HG03025 (cell line): Measurements from ENCODE around the gene LTBP4.
A peak's percentile ranks its signal among the peaks of the same experiment; 100 is the strongest.

Experiments
- ATAC-seq: cut with Tn5 transposase; IDR thresholded peaks from one replicate; pipeline ENCODE4 v1.9.1; 2021; ENCODE audit warnings: mild to moderate bottlenecking, moderate library complexity; ENCODE audit not compliant: unreplicated experiment, low FRiP score

LTBP4 gene

GRCh38 chr19:40659116-40659515 is 57.9 kb downstream of the LTBP4 start:
- ATAC-seq: no peak

- no peak for ATAC-seq
These were observed 58.4 kb downstream of the LTBP4 start for GRCh38 chr19:40659566-40659965.

DNA sequence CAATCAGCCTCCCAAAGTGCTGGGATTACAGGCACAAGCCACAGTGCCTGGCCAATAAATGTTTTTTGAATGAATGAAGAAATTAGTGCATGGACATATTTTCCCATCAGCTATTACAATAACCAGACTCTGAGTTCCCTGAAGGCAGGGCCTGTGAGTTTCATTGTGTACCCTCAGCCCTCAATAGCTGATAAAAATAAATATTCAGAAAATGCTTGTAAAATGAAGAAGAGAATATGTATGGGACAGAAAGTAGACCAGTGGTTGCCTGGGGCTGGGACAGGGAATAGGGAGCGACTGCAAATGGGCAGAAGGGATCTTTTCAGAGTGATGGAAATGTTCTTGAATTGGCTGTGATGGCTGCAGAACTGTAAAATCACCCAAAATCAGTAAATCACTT is 60.4 kb downstream of the LTBP4 start:
- ATAC-seq: no peak

- peak; percentile 64 for ATAC-seq
These were observed 61.9 kb downstream of the LTBP4 start for GRCh38 chr19:40662925-40663694.

GRCh38 chr19:40663695-40664692 is 62.8 kb downstream of the LTBP4 start:
- ATAC-seq: no peak

DNA sequence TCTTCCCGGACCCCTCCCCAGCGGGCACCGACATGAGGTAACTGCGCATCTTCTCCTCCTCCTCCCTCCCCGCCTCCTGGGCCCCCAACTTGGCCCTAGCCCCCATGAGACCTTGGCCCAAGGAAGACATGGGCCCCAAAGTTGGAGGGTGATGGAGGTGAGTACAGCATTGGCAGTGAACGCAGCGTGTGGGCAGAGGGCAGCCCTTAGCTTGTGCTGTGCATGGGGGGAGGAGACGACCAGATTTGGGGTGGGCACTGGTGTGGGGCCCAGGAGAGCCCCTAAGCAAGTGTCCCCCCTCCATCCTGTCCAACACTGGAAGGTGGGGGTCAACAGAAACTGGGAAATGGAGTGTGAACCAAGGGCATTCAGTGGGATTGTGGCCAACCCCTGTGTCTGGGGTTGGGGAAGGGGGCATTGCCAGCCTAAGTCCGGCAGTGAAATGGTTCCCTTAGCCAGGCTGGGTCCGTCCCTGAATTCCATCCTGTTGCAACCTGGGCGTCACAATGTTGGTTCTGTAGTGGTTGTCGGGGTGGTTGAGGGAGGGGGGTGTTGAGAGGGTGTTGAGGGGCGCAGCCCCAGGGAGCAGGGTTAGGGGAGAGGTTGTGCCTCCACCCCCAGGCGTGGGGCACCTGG is 65.8 kb downstream of the LTBP4 start:
- no peak for ATAC-seq

DNA sequence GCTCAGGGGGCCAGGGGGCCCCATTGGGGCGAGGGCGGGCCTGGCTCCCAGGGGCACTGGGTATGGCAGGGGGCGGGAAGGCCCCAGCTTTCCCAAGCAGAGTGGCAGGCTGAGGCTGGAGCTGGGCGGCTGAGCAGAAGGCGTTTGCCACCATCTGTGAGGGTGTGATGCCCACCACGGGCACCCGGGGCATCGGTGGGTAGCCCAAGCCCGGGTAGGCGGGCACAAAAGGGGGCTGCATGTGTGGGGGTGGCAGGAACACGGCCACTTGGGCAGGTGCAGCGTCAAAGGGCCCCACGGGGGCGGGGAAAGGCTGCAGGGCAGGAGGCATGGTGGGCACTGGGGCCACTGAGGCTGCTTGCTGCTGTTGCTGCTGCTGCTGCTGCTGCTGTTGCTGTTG is 66.4 kb downstream of the LTBP4 start:
- ATAC-seq: no peak

DNA sequence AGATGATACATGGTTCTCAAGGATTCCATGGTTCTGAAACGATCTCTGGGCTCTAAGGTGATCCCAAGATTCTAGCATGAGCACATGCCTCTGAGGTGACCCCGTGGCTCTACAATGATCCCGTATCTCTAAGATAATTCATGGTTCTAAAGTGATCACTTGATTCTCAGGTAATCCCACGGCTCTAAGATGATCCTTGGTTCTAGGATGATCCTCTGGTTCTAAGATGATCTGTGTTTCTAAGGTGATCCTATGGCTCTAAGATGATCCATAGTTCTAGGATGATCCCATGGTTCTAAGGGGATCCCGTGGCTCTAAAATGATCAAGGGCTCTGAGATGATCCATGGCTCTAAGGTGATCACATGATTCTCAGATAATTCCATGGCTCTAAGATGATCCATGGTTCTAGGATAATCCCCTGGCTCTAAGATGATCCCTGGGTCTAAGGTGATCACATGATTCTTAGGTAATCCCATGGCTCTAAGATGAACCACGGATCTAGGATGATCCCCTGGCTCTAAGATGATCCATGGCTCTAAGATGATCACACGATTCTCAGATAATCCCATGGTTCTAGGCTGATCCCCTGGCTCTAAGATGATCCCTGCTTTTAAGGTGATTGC is 67.9 kb downstream of the LTBP4 start:
- no peak for ATAC-seq

GRCh38 chr19:40671404-40671803 is 70.2 kb downstream of the LTBP4 start:
- no peak for ATAC-seq

- no peak for ATAC-seq
These were observed 70.9 kb downstream of the LTBP4 start for GRCh38 chr19:40672038-40672437.

DNA sequence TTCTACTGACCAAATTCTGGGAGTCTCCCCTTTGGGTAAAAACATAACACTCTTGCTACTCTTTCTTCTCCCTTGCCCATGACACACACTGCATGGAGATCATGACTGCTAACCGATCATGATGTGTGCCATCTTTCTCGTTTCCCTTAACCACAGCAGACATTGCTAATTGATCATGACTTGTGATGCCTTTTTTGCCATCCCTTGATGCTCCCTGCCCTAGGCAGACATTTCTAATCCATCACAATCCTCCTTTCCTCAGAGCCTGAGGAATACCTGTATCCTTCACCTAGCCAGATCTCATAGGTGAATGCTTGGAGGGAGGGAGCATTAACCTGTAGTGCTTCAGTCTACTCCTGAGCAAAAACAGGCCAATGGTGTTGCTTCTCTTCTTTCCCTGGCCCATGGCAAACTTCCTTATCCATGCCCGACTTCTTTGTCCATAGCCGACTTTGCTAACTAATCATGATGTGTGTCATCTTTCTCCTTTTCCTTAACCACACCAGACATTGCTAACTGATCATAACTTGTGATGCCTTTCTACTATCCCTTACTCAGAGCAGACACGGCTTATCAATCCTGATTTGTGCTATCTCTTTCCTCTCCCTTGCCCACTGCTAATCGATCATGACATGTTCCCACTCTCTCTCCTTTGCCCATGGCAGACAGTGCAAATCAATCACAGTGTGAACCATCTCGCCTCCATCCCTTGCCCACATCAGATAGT is 71.6 kb downstream of the LTBP4 start:
- no peak for ATAC-seq

DNA sequence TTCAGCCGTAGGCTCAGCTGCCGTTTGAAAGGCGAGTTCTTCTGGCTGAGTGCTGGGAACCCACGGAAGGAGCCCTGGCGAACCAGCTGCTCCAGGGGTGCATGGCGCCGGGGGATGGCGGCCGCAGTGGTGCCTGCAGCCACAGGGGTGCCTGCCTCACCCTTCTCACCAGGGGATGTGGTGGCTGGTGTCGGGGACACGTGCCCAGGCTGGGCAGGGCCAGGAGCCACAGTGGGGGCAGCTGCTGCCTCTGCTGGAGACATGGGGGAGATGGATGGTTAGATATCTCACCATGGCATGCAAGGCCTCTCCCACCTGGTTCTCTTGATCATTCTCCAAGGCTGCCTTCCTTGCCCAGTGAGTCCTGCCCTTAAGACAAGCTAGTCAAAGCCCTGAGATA is 72.2 kb downstream of the LTBP4 start:
- no peak for ATAC-seq

- ATAC-seq: no peak
These were observed 73.1 kb downstream of the LTBP4 start for GRCh38 chr19:40674291-40674690.

DNA sequence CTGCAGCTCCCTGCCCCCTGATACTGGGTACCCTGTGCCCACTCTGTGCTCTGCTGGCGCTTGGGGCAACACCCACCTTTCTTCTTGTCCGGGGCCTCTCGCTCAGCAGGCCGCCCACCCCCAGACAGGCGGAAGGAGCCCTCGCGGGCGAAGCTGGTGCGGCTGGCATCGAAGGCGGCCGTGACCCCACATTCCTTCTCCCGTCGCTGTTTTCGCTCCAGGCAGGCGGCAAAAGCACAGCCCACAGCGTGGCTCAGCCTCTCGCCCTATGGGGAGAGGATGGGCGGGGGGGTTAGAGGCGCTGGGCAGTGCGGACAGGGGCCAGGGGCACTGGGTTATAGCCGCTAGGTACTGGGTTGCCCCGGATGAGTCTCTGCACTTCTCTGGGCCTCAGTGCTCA is 76.0 kb downstream of the LTBP4 start:
- no peak for ATAC-seq
